ENCODE data around the gene GRK4. TPM values are rescaled to one million over a fixed set of nuclear protein-coding genes. Genes with fewer than 3 reads are reported as not detected.

Gene GRK4
- total RNA-seq, 1 donor from 2014 or later = 6.0 TPM

GRCh38 chr4:3067473-3068001 is 104.2 kb downstream of the GRK4 start:
- DNase-seq (ENCODE audit: low spot score) = no peak

DNA sequence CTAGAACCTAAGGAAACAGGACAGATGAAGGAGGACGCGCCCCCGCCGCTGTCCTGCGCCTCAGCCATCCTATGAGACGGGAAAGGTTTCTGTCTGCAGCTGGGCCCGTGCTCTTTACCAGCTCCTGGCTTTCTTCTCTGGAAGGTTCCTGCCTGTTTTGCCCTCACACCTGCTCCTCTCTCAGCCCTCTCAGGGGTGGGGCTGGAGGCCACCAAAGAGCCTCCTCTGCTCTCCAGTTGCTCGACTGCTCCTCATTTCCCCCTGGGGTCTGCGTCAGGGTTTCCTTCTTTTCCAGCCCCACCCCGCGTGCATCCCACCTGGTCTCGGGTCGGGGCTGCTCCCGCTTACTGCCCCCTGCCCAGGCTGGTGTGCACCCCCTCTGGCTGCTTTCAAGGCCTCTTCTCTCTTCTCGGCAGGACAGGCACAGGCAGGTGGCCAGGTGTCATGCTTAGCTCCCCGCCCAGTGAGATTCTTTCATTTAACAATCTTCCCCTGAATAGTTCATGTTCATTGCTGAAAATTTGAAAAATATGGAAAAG is 106.4 kb downstream of the GRK4 start:
- DNase-seq (ENCODE audit: low spot score) = no peak

DNA sequence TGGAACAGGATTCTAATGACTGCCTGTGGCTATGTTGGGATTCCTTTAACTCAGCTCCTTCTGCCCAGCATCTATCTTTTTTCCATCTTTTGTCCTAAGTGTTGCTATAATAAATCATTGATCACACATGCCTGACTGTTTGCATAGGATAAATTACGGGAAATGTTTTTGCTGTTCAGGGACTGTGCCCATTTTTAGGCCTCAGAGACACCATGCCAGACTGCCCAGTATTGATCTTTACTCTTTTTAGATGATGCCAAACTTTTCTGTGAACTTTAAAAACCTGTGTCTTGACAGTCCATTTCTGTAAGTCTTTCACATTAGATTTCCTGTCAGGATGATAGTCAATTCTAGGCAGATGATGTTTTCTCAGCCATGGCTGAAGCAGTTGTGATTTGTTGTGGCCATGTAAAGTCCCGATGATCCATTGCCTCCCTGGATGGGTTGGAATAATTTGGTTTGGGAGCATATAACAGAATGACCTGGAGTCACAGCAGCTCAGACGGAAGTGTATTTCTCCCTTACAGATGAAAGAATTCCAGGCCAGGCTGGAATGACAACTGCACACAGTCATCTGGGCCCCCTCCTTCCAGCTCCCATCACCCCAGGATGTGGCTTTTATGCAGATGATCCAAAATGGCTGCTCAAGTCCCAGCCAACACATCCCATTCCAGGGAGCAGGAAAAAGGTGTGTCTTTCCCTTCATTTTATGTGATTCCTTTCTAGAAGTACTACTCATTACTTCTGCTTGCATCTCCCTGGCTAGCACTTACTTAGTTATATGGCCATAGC is 107.5 kb downstream of the GRK4 start:
- no peak for DNase-seq (ENCODE audit: low spot score)

DNA sequence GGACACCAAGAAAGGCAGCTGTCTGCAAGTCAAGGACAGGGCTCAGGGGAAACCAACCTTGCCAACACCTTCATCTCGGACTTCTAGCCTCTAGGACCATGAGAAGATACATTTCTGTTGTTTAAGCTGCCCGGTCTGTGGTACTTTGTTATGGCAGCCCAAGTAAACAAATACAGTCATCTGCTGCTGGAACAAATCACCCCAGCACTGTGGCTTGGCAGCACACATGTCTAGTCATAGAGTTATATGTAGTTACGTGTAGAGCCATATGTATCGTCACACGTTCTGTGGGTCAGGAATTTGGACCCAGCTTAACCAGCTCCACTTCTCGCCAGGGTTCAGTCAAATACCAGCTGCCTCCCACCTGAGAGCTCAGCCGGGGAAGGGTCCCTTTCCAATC is 108.4 kb downstream of the GRK4 start:
- no peak for DNase-seq (ENCODE audit: low spot score)

DNA sequence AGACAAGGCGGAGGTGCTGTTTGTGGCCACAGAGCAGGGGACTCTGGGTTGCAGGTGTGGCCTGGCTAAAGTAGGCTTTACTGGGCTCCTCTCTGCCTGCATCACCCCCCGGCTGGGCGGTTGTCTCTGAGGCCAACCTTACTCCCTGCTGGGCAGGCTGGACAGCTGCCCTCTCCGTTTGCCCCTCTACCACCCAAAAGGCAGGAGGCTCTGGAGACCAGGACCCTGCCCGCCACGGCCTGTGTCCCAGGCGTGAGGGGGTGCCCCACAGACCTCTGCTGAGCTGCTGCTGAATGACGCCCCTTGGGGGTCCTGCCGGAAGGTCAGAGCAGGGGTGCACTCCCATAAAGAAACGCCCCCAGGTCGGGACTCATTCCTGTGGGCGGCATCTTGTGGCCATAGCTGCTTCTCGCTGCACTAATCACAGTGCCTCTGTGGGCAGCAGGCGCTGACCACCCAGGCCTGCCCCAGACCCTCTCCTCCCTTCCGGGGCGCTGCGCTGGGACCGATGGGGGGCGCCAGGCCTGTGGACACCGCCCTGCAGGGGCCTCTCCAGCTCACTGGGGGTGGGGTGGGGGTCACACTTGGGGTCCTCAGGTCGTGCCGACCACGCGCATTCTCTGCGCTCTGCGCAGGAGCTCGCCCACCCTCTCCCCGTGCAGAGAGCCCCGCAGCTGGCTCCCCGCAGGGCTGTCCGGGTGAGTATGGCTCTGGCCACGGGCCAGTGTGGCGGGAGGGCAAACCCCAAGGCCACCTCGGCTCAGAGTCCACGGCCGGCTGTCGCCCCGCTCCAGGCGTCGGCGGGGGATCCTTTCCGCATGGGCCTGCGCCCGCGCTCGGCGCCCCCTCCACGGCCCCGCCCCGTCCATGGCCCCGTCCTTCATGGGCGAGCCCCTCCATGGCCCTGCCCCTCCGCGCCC is 110.0 kb downstream of the GRK4 start:
- DNase-seq (ENCODE audit: low spot score) = no peak

DNA sequence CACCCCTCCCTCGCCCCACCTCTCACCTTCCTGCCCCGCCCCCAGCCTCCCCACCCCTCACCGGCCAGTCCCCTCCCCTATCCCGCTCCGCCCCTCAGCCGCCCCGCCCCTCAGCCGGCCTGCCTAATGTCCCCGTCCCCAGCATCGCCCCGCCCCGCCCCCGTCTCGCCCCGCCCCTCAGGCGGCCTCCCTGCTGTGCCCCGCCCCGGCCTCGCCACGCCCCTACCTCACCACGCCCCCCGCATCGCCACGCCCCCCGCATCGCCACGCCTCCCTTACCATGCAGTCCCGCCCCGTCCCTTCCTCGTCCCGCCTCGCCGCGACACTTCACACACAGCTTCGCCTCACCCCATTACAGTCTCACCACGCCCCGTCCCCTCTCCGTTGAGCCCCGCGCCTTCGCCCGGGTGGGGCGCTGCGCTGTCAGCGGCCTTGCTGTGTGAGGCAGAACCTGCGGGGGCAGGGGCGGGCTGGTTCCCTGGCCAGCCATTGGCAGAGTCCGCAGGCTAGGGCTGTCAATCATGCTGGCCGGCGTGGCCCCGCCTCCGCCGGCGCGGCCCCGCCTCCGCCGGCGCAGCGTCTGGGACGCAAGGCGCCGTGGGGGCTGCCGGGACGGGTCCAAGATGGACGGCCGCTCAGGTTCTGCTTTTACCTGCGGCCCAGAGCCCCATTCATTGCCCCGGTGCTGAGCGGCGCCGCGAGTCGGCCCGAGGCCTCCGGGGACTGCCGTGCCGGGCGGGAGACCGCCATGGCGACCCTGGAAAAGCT is 110.9 kb downstream of the GRK4 start, which contains the start of the genes HTT and HTT-AS:
TSS of gene HTT (plus strand) at position 604 of the 768 bp plus-strand sequence. CDS start at position 749, 145 bp downstream.
TSS of gene HTT-AS (minus strand) at position 461 of the 768 bp plus-strand sequence.
- DNase-seq (ENCODE audit: low spot score) = peak; percentile 99

DNA sequence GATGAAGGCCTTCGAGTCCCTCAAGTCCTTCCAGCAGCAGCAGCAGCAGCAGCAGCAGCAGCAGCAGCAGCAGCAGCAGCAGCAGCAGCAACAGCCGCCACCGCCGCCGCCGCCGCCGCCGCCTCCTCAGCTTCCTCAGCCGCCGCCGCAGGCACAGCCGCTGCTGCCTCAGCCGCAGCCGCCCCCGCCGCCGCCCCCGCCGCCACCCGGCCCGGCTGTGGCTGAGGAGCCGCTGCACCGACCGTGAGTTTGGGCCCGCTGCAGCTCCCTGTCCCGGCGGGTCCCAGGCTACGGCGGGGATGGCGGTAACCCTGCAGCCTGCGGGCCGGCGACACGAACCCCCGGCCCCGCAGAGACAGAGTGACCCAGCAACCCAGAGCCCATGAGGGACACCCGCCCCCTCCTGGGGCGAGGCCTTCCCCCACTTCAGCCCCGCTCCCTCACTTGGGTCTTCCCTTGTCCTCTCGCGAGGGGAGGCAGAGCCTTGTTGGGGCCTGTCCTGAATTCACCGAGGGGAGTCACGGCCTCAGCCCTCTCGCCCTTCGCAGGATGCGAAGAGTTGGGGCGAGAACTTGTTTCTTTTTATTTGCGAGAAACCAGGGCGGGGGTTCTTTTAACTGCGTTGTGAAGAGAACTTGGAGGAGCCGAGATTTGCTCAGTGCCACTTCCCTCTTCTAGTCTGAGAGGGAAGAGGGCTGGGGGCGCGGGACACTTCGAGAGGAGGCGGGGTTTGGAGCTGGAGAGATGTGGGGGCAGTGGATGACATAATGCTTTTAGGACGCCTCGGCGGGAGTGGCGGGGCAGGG is 111.7 kb downstream of the GRK4 start:
- DNase-seq (ENCODE audit: low spot score) = no peak

GRCh38 chr4:3075652-3075981 is 112.2 kb downstream of the GRK4 start:
- DNase-seq (ENCODE audit: low spot score) = no peak

DNA sequence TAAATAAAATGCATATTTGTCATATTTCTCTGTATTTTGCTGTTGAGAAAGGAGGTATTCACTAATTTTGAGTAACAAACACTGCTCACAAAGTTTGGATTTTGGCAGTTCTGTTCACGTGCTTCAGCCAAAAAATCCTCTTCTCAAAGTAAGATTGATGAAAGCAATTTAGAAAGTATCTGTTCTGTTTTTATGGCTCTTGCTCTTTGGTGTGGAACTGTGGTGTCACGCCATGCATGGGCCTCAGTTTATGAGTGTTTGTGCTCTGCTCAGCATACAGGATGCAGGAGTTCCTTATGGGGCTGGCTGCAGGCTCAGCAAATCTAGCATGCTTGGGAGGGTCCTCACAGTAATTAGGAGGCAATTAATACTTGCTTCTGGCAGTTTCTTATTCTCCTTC is 114.4 kb downstream of the GRK4 start:
- no peak for DNase-seq (ENCODE audit: low spot score)

DNA sequence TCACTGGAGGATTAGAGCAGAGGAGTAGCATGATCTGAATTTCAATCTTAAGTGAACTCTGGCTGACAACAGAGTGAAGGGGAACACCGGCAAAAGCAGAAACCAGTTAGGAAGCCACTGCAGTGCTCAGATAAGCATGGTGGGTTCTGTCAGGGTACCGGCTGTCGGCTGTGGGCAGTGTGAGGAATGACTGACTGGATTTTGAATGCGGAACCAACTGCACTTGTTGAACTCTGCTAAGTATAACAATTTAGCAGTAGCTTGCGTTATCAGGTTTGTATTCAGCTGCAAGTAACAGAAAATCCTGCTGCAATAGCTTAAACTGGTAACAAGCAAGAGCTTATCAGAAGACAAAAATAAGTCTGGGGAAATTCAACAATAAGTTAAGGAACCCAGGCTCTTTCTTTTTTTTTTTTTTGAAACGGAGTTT is 116.3 kb downstream of the GRK4 start:
- no peak for DNase-seq (ENCODE audit: low spot score)

DNA sequence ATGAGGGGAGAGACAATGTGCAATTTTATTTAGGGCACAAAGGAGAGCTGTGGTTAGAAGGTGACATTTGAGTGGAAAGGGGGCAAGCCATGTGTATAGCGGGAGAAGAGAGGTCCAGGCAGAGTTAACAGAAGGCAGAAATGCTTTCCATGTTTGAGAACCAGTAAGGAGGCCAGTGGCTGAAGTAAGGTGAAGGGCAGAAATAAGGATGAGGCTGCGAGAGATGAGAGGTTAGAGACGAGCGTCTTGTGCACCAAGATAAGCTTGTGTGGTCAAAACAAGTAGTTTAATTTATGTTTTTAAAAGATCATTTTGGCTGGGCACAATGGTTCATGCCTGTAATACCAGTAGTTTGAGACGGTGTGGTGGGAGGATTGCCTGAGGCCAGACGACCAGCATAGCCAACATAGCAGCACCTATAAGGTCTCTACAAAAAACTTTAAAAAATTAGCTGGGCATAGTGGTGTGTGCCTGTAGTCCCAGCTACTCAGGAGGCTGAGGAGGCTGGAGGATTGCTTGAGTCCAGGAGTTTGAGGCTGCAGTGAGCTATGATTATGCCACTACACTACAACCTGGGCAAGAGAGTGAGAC is 119.6 kb downstream of the GRK4 start:
- no peak for DNase-seq (ENCODE audit: low spot score)

- DNase-seq (ENCODE audit: low spot score) = no peak
These were observed 120.4 kb downstream of the GRK4 start for GRCh38 chr4:3083732-3084131.

DNA sequence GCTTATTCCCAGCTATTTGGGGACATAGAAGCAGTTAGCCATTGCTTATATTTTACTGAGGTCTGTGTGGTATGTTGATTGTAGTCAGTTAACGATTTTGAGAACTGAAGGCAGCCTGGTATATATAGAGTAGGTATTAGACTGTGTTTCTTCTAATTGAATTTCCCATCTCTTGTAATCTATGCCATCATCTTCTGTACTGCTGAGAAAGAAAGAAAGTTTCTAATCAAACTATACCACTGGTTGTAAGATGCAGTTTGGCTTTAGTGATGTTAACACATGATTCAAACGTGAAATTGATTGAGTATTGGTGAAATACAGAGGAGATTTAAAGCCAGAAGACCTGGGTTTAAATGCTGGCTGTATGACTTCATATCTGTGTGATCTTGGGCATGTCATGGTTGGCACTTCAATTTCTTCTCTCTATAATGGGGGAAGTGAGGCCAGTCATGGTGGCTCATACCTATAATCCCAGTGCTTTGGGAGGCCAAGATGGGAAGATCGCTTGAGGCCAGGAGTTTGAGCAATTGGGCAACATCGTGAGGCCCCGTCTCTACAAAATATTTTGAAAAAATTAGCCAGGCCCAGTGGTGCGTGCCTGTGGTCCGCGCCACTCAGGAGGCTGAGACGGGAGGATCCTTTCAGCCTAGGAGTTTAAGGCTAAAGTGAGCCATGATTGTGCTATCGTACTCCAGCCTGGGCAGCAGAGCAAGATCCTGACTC is 122.7 kb downstream of the GRK4 start:
- DNase-seq (ENCODE audit: low spot score) = no peak

DNA sequence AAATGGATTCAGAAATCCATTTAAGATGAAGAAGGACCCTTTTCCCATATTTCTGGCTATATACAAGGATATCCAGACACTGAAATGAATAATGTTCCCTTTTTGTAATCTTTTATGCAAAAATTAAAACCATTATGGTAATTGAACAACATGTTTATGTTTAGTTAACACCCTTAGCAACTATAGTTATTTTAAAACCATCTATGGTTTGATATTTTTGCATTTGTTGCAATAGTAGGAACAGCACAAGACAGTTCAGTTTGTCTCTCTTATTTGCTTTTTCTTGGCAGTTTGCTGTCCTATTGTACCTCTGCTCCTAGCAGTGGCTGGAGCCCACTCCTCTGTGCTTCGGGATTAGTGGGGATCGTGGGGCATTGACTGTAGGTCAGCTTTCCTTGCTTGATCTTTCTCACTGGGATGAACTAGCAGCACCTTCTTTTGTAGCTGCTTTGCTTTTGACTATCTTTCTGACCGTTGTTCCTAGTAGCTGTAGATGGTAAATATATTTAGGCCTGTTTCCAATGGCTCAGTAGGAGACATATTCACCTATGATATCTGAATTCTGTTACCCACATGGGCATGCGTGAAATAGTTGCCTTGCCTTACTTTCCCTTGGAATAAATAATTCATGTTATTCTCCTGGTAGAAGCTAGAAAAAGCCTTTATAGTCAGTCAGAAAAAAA is 123.9 kb downstream of the GRK4 start:
- DNase-seq (ENCODE audit: low spot score) = no peak
